ENCODE data around the gene ROR2.

GRCh38 chr9:91771027-91771426 is 179.0 kb downstream of the ROR2 start:
- peak in 2 of 4 experiments; percentile 2 to 28 for TF ChIP-seq CTCF (IDR thresholded peaks at IDR 0.05)
- no peak for TF ChIP-seq POLR2AphosphoS5 (IDR thresholded peaks at IDR 0.05)
- TF ChIP-seq POLR2A (IDR thresholded peaks at IDR 0.05) = no peak
